HG02885 (cell line): ENCODE results near the gene PITPNB.

Experiments used
- ATAC-seq: cut with Tn5 transposase; IDR thresholded peaks from one replicate; pipeline ENCODE4 v1.9.1; 2021; ENCODE audit warnings: mild to moderate bottlenecking; ENCODE audit not compliant: unreplicated experiment, poor library complexity

The PITPNB gene

GRCh38 chr22:27805841-27806240, 113.2 kb downstream of the PITPNB start:
- no peak for ATAC-seq

DNA sequence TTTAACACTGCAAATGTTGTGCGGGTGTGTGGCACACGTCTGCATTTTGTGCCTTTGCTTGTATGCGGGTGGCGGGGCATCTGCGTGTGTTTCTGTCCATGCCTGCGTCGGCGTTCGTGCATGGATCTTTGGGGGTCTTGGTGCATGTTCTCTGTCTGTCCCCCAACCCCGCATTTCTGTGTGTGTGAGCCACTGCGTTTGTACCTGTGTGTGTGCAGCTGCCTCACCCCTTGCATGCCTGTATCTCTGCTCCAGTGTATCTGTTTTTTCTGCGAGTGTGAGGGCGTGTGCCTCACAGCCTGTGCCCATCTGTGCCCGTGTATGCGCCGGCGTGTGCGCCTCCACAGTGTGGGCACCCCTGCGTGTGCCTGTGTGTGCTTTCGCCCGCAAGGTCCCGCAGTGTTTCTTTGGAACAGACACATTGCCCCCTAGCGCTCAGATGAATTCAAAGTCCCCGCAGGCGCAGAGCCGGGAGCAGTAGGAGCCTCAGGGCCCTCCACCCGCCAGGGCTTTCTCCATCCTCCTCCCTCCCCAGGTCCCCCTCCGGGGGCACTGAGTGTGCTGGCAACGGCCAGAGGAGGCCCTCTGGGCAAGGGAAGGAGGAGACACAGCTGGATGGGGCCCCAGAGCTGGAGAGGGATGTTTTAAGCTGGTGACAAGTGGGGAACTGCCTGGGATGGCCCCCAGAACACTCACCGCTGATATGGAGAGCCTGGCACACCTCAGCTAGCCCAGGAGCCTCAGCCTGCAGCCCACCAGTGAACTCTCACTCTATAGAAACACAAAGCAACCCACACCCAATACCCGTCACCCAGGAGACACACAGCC, 114.4 kb downstream of the PITPNB start:
- no peak for ATAC-seq

DNA sequence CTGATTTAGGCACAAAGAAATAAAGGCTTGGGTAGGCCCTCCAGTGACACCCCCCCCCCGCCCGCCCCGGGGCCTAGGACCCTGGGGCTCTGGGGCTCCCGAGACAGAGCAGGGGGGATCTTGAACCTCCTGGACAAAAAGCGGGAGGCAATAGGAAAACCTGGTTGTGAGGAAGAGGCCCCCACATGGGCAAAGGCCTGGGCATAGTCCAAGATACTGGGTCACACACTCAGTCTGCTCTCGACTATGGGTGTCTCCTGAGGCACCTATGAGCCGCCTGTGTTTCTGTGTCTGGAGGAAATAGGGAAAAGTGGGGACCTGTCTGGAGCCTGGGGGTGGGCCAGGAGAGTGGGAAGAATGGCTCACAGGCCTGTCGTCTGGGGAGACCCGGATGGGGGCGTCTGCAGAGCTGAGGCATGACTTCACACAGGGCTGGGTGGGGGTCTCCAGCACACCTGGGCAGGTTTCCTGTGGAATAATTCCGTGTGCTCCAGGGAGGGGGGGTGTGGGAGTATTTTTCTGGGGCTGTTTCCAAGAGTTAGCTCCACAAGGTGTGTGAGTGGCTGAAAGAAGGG, 115.1 kb downstream of the PITPNB start:
- no peak for ATAC-seq

- no peak for ATAC-seq
Measured at GRCh38 chr22:27802346-27803073, 116.5 kb downstream of the PITPNB start.
